NCI-H526 (cell line): ENCODE results near the gene PPP1R14C.

ENCODE experiments used
- DNase-seq, 2 experiments: peaks; one replicate each; lab custom pipeline; 2025; lab: John Stamatoyannopoulos, UW

The PPP1R14C gene

GRCh38 chr6:150272264-150272975 lies 129.6 kb downstream of the PPP1R14C start:
- DNase-seq = no peak

GRCh38 chr6:150272976-150273315 lies 130.1 kb downstream of the PPP1R14C start:
- DNase-seq = no peak

GRCh38 chr6:150273457-150274309 lies 130.8 kb downstream of the PPP1R14C start:
- DNase-seq = no peak

GRCh38 chr6:150275489-150275888 lies 132.6 kb downstream of the PPP1R14C start:
- no peak for DNase-seq

- no peak for DNase-seq
These were observed 133.5 kb downstream of the PPP1R14C start for GRCh38 chr6:150276168-150276936.

GRCh38 chr6:150276937-150277742 lies 134.3 kb downstream of the PPP1R14C start:
- no peak for DNase-seq

GRCh38 chr6:150279533-150279932 lies 136.7 kb downstream of the PPP1R14C start:
- no peak for DNase-seq

- no peak for DNase-seq
These were observed 137.9 kb downstream of the PPP1R14C start for GRCh38 chr6:150280703-150281102.

- DNase-seq = no peak
These were observed 138.9 kb downstream of the PPP1R14C start for GRCh38 chr6:150281767-150282166.

- no peak for DNase-seq
These were observed 140.0 kb downstream of the PPP1R14C start for GRCh38 chr6:150282806-150283205.

- DNase-seq = no peak
These were observed 143.6 kb downstream of the PPP1R14C start for GRCh38 chr6:150286460-150286859.

GRCh38 chr6:150286912-150287311 lies 144.1 kb downstream of the PPP1R14C start:
- no peak for DNase-seq

GRCh38 chr6:150288456-150288855 lies 145.6 kb downstream of the PPP1R14C start:
- no peak for DNase-seq

GRCh38 chr6:150289454-150290071 lies 146.7 kb downstream of the PPP1R14C start:
- DNase-seq = no peak

GRCh38 chr6:150290429-150290828 lies 147.6 kb downstream of the PPP1R14C start:
- no peak for DNase-seq

GRCh38 chr6:150291968-150292710 lies 149.3 kb downstream of the PPP1R14C start:
- DNase-seq = no peak

- no peak for DNase-seq
These were observed 150.2 kb downstream of the PPP1R14C start for GRCh38 chr6:150293019-150293418.

GRCh38 chr6:150293423-150294173 lies 150.8 kb downstream of the PPP1R14C start:
- no peak for DNase-seq

GRCh38 chr6:150296890-150297289 lies 154.0 kb downstream of the PPP1R14C start:
- DNase-seq = no peak
